Neural cell (in vitro differentiated cells): ENCODE results near the gene TBL1X. TPM values are rescaled to one million over a fixed set of nuclear protein-coding genes. Genes with fewer than 3 reads are reported as not detected.

Experiments used
- H2AFZ ChIP-seq: fragments of 200-600, 300-800 bp; sonication (generic), shearing (Covaris generic); 2 replicates; pipeline ENCODE4 v1.6.0; 2014; ENCODE audit warnings: low read depth, mild to moderate bottlenecking, antibody characterized with exemption, low read length, moderate library complexity
- H3F3A ChIP-seq: fragments of 200-600 bp; shearing (Covaris generic); 2 replicates; pipeline ENCODE4 v1.6.1; 2016; ENCODE audit warnings: mild to moderate bottlenecking, moderate library complexity, mixed read lengths, antibody characterized with exemption, low read length; ENCODE audit not compliant: insufficient read depth, poor library complexity, severe bottlenecking
- H3K27ac ChIP-seq: fragments of 200-600, 300-800 bp; sonication (generic), shearing (Covaris generic); 2 replicates; pipeline ENCODE4 v1.5.1; 2014; ENCODE audit warnings: mild to moderate bottlenecking, low read length, moderate library complexity
- H3K27me3 ChIP-seq: fragments of 300-800, 200-600 bp; sonication (generic), shearing (Covaris generic); 2 replicates; pipeline ENCODE4 v1.6.0; 2014; ENCODE audit warnings: mild to moderate bottlenecking, low read depth, low read length, moderate library complexity; ENCODE audit not compliant: insufficient read depth
- H3K36me3 ChIP-seq: fragments of 300-800, 200-600 bp; sonication (generic), shearing (Covaris generic); 2 replicates; pipeline ENCODE4 v1.5.1; 2014; ENCODE audit warnings: mild to moderate bottlenecking, antibody characterized with exemption, low read length, moderate library complexity; ENCODE audit not compliant: insufficient read depth
- H3K4me2 ChIP-seq: fragments of 300-800, 200-600 bp; sonication (generic), shearing (Covaris generic); 2 replicates; pipeline ENCODE4 v1.6.0; 2014; ENCODE audit warnings: mild to moderate bottlenecking, low read length
- H3K4me3 ChIP-seq: fragments of 300-800, 200-600 bp; sonication (generic), shearing (Covaris generic); 2 replicates; pipeline ENCODE4 v1.5.1; 2014; ENCODE audit warnings: mild to moderate bottlenecking, low read length, moderate library complexity
- H3K79me2 ChIP-seq: fragments of 200-600 bp; shearing (Covaris generic); replicated peaks from 2 replicates; pipeline ENCODE4 v1.6.0; 2014; ENCODE audit warnings: mild to moderate bottlenecking, low read length, moderate library complexity; ENCODE audit not compliant: insufficient read depth
- H3K9ac ChIP-seq: fragments of 300-800, 200-600 bp; sonication (generic), shearing (Covaris generic); 2 replicates; pipeline ENCODE4 v1.6.1; 2016; ENCODE audit warnings: mild to moderate bottlenecking, low read length, mixed read lengths
- H3K9me2 ChIP-seq: fragments of 200-600 bp; shearing (Covaris generic); 2 replicates; pipeline ENCODE4 v1.6.1; 2016; ENCODE audit warnings: mild to moderate bottlenecking, low read length, mixed read lengths; ENCODE audit not compliant: insufficient read depth
- H3K9me3 ChIP-seq: fragments of 200-600, 300-800 bp; sonication (generic), shearing (Covaris generic); 2 replicates; pipeline ENCODE4 v1.6.1; 2016; ENCODE audit warnings: mild to moderate bottlenecking, mixed run types, low read length, moderate library complexity, mixed read lengths
- H4K20me1 ChIP-seq: fragments of 200-600 bp; shearing (Covaris generic); 2 replicates; pipeline ENCODE4 v1.6.1; 2016; ENCODE audit warnings: mild to moderate bottlenecking, mixed run types; ENCODE audit not compliant: insufficient read depth
- EP300 ChIP-seq: fragments of 450-650 bp; conservative IDR thresholded peaks from 2 replicates; pipeline ENCODE4 v1.6.1; 2014; ENCODE audit warnings: antibody characterized with exemption, mild to moderate bottlenecking, moderate library complexity; ENCODE audit not compliant: poor library complexity, severe bottlenecking
- EZH2 ChIP-seq: fragments of 200-600, 300-800 bp; shearing (Covaris generic), sonication (generic); IDR thresholded peaks from 2 replicates; pipeline ENCODE4 v1.6.1; 2014; ENCODE audit warnings: antibody characterized with exemption, low read length, borderline replicate concordance, mild to moderate bottlenecking; ENCODE audit not compliant: insufficient read depth, poor library complexity, severe bottlenecking
- MXI1 ChIP-seq: fragments of 450-650 bp; conservative IDR thresholded peaks from 2 replicates; pipeline ENCODE4 v1.6.1; 2014; ENCODE audit warnings: antibody characterized with exemption, mild to moderate bottlenecking; ENCODE audit not compliant: poor library complexity, severe bottlenecking
- POLR2AphosphoS5 ChIP-seq: IDR thresholded peaks from 2 replicates; pipeline ENCODE4 v1.6.1; 2012
- RAD21 ChIP-seq: fragments of 450-650 bp; conservative IDR thresholded peaks from 2 replicates; pipeline ENCODE4 v1.6.1; 2014; ENCODE audit warnings: antibody characterized with exemption, mild to moderate bottlenecking, moderate library complexity
- SMC3 ChIP-seq: fragments of 450-650 bp; conservative IDR thresholded peaks from 2 replicates; pipeline ENCODE4 v1.6.1; 2014; ENCODE audit warnings: antibody characterized with exemption, mild to moderate bottlenecking, moderate library complexity; ENCODE audit not compliant: poor library complexity
- TAF1 ChIP-seq: IDR thresholded peaks from 2 replicates; pipeline ENCODE4 v1.6.1; 2012; ENCODE audit warnings: low read depth
- polyA plus RNA-seq: library from polyadenylated mRNA; depleted of rRNA; stranded (reverse); fragments of >200 nt; gene quantifications from 2 replicates; pipeline ENCODE4 v1.2.3, GENCODE V29; 2014
- TF ChIP-seq, protein P1 (sequence below): IDR thresholded peaks from 2 replicates; pipeline ENCODE4 v1.6.1; 2012; ENCODE audit warnings: borderline replicate concordance
- TF ChIP-seq, protein P2 (sequence below): fragments of 450-650 bp; IDR thresholded peaks from 2 replicates; pipeline ENCODE4 v1.5.1; 2014; ENCODE audit warnings: antibody characterized with exemption, mild to moderate bottlenecking, moderate library complexity; ENCODE audit not compliant: poor library complexity, severe bottlenecking

The TBL1X gene
- polyA plus RNA-seq, 1 donor from 2014 or later, result 2.2 TPM

DNA sequence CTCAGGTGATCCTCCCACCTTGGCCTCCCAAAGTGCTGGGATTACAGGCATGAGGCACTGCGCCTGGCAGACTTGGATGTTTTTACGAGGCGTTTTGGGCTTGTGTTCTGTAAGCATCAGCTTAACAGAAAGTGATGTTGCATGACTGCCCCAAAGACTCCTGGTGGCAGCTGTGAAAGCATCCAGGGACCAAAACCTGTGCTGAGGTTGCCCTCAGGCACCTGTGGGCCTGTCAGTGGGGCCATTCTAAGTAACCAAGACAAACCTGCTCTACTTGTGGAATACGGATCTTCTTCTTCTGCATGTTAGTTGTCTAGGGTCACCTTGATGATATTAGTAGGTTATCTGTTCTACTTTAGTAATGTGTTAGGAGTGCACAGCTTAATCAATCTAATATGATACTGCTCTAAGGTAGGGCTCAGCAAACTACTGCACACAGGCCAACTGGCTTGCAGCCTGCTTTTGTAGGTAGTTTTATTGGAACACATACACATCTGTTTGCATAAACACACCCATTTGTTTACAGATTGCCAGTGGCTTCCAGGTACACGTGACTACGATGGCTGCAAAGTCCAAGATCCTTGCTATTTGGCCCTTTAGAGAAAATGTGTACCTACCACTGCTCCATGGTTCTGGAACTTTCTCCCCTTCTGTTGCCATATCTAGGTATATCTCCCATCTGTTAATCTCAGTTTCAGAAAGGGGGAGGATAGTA lies 164.1 kb downstream of the TBL1X start:
- H3K27ac ChIP-seq, result no peak overlapping the region
- H3F3A ChIP-seq, result no peaks in the 10 kb centered on the region
- no peak overlapping the region for H3K9ac ChIP-seq
- no peak overlapping the region for H2AFZ ChIP-seq
- H3K27me3 ChIP-seq, result no peaks in the 10 kb centered on the region
- no peak overlapping the region for H3K4me2 ChIP-seq
- no peaks in the 10 kb centered on the region for H3K9me2 ChIP-seq
- H3K4me3 ChIP-seq, result no peak overlapping the region
- no peaks in the 10 kb centered on the region for H3K9me3 ChIP-seq
- no peaks in the 10 kb centered on the region for H4K20me1 ChIP-seq
- no peaks in the 10 kb centered on the region for H3K36me3 ChIP-seq
- no peaks in the 10 kb centered on the region for H3K79me2 ChIP-seq
- TF ChIP-seq EP300 (no peak), POLR2AphosphoS5 (no peak), EZH2 (no peak), SMC3 (no peak), RAD21 (no peak), MXI1 (no peak), TAF1 (no peak)
- TF ChIP-seq, protein P1, sequence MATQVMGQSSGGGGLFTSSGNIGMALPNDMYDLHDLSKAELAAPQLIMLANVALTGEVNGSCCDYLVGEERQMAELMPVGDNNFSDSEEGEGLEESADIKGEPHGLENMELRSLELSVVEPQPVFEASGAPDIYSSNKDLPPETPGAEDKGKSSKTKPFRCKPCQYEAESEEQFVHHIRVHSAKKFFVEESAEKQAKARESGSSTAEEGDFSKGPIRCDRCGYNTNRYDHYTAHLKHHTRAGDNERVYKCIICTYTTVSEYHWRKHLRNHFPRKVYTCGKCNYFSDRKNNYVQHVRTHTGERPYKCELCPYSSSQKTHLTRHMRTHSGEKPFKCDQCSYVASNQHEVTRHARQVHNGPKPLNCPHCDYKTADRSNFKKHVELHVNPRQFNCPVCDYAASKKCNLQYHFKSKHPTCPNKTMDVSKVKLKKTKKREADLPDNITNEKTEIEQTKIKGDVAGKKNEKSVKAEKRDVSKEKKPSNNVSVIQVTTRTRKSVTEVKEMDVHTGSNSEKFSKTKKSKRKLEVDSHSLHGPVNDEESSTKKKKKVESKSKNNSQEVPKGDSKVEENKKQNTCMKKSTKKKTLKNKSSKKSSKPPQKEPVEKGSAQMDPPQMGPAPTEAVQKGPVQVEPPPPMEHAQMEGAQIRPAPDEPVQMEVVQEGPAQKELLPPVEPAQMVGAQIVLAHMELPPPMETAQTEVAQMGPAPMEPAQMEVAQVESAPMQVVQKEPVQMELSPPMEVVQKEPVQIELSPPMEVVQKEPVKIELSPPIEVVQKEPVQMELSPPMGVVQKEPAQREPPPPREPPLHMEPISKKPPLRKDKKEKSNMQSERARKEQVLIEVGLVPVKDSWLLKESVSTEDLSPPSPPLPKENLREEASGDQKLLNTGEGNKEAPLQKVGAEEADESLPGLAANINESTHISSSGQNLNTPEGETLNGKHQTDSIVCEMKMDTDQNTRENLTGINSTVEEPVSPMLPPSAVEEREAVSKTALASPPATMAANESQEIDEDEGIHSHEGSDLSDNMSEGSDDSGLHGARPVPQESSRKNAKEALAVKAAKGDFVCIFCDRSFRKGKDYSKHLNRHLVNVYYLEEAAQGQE, result no peak
- TF ChIP-seq, protein P2, sequence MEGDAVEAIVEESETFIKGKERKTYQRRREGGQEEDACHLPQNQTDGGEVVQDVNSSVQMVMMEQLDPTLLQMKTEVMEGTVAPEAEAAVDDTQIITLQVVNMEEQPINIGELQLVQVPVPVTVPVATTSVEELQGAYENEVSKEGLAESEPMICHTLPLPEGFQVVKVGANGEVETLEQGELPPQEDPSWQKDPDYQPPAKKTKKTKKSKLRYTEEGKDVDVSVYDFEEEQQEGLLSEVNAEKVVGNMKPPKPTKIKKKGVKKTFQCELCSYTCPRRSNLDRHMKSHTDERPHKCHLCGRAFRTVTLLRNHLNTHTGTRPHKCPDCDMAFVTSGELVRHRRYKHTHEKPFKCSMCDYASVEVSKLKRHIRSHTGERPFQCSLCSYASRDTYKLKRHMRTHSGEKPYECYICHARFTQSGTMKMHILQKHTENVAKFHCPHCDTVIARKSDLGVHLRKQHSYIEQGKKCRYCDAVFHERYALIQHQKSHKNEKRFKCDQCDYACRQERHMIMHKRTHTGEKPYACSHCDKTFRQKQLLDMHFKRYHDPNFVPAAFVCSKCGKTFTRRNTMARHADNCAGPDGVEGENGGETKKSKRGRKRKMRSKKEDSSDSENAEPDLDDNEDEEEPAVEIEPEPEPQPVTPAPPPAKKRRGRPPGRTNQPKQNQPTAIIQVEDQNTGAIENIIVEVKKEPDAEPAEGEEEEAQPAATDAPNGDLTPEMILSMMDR, result no peak

DNA sequence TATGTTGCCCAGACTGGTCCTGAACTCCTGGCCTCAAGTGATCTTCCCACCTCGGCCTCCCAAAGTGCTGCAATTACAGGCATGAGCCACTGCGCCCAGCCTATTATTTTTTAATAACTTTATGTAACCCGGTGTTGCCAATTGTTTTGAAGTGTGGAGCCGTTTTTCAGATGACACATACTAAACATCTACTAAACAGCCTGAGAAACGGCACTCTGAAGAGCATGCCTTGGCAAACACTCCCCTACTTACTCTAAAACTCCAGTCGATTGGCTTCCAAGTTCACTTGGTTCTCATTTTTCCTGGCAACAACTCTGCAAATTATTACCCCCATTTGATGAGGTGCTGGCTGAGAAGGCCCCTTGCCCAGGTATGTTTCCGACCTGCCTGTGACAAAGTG lies 169.7 kb downstream of the TBL1X start:
- H3F3A ChIP-seq, result no peaks in the 10 kb centered on the region
- no peak for TF ChIP-seq TAF1
- TF ChIP-seq SMC3, result no peak
- no peak for TF ChIP-seq EZH2
- TF ChIP-seq POLR2AphosphoS5, result no peak
- TF ChIP-seq, protein P1, result no peak
- no peak for TF ChIP-seq RAD21
- TF ChIP-seq, protein P2, result no peak
- no peak for TF ChIP-seq MXI1
- TF ChIP-seq EP300, result no peak
- no peaks in the 10 kb centered on the region for H3K79me2 ChIP-seq
- H3K9me2 ChIP-seq, result no peaks in the 10 kb centered on the region
- H3K4me3 ChIP-seq, result no peak overlapping the region
- H3K27me3 ChIP-seq, result no peaks in the 10 kb centered on the region
- no peak overlapping the region for H2AFZ ChIP-seq
- no peak overlapping the region for H3K27ac ChIP-seq
- no peak overlapping the region for H3K4me2 ChIP-seq
- no peaks in the 10 kb centered on the region for H3K36me3 ChIP-seq
- H4K20me1 ChIP-seq, result no peaks in the 10 kb centered on the region
- H3K9ac ChIP-seq, result no peak overlapping the region
- H3K9me3 ChIP-seq, result no peaks in the 10 kb centered on the region
